WTC11 (cell line): ENCODE data around the gene IL10RB.

Source experiments
- AFF4 ChIP-seq: sonication (generic); formaldehyde crosslinking; IDR thresholded peaks from 2 replicates; pipeline ENCODE4 v1.8.1; 2023; ENCODE audit warnings: mild to moderate bottlenecking, missing genetic modification reagents, borderline replicate concordance
- ATF2 ChIP-seq: sonication (generic); formaldehyde crosslinking; IDR thresholded peaks from 2 replicates; pipeline ENCODE4 v1.8.1; 2022; ENCODE audit warnings: low read depth, missing genetic modification reagents, borderline replicate concordance
- CREM ChIP-seq: sonication (generic); formaldehyde crosslinking; IDR thresholded peaks from 2 replicates; pipeline ENCODE4 v1.8.1; 2022; ENCODE audit warnings: mild to moderate bottlenecking, missing genetic modification reagents, moderate library complexity
- E2F4 ChIP-seq: sonication (generic); formaldehyde crosslinking; IDR thresholded peaks from 2 replicates; pipeline ENCODE4 v1.8.1; 2022; ENCODE audit warnings: low read depth, mild to moderate bottlenecking, moderate library complexity, missing genetic modification reagents, borderline replicate concordance
- ETV6 ChIP-seq: sonication (generic); formaldehyde crosslinking; IDR thresholded peaks from 2 replicates; pipeline ENCODE4 v1.8.1; 2022; ENCODE audit warnings: mild to moderate bottlenecking, missing genetic modification reagents
- FOXJ3 ChIP-seq: sonication (generic); formaldehyde crosslinking; IDR thresholded peaks from 2 replicates; pipeline ENCODE4 v1.9.0; 2021; ENCODE audit warnings: missing genetic modification reagents, mild to moderate bottlenecking, borderline replicate concordance
- JUN ChIP-seq: sonication (generic); formaldehyde crosslinking; IDR thresholded peaks from 2 replicates; pipeline ENCODE4 v1.8.0; 2023; ENCODE audit warnings: mild to moderate bottlenecking, missing genetic modification reagents
- MLX ChIP-seq: sonication (generic); formaldehyde crosslinking; IDR thresholded peaks from 2 replicates; pipeline ENCODE4 v1.8.1; 2023; ENCODE audit warnings: mild to moderate bottlenecking, missing genetic modification reagents, moderate library complexity
- TEAD1 ChIP-seq: sonication (generic); formaldehyde crosslinking; IDR thresholded peaks from 2 replicates; pipeline ENCODE4 v1.8.0; 2022; ENCODE audit warnings: mild to moderate bottlenecking, missing genetic modification reagents
- ZBTB43 ChIP-seq: sonication (generic); formaldehyde crosslinking; IDR thresholded peaks from 2 replicates; pipeline ENCODE4 v1.8.1; 2023; ENCODE audit warnings: mild to moderate bottlenecking, missing genetic modification reagents
- ZNF317 ChIP-seq: sonication (generic); formaldehyde crosslinking; IDR thresholded peaks from 2 replicates; pipeline ENCODE4 v1.8.1; 2023; ENCODE audit warnings: low read depth, mild to moderate bottlenecking, moderate library complexity, missing genetic modification reagents, borderline replicate concordance
- ZNF423 ChIP-seq: fragments of 250-450 bp; sonication (Bioruptor Pico); IDR thresholded peaks from 2 replicates; pipeline ENCODE4 v2.1.2; 2022; ENCODE audit warnings: mild to moderate bottlenecking, moderate library complexity
- TF ChIP-seq, protein P1 (sequence below): fragments of 200-600 bp; IDR thresholded peaks from 2 replicates; pipeline ENCODE4 v1.8.0; 2022; ENCODE audit warnings: antibody characterized with exemption
- TF ChIP-seq, protein P2 (sequence below): sonication (generic); formaldehyde crosslinking; IDR thresholded peaks from 2 replicates; pipeline ENCODE4 v1.8.0; 2022; ENCODE audit warnings: missing genetic modification reagents

DNA sequence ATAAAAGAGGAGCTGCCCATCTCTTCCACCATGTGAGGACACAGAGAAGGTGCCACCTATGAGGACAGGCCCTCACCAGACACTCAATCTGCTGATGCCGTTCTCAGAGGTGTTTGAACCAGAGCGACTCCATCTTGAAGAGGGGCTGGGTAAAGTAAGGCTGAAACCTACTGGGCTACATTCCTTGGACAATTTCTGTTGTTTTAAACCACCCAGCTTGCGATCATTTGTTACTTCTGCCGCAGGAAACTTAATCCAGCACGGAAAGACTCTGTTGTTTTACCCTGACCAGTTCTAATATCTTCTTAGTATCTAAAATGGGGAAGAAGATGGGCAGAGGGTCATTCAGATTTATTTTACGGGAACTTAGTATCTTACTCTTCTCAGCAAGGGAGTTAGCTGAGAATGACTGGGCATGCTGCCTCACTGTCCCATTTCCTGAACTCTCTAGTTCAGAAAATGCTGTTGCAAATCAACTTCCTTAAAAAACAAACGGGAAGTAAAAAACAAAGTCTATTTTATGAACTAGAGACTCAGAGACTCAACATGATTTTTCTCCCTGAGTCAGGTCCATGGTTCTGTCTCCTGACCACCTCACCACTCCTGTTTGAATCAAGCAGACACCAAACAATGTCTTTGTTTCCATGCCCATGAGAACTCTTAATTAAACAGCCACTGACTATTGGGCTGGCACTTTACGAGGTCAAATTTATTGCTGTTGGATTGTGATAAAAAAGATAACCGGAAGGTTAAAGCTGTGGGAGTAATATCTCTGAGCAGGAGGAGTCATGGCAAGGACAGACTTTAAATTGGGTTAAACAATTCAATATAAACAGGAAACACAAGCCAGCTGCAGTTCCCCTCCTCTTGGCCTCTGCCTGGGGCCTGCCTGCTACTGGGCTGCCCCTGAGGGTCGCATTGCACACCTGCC lies 34.8 kb downstream of the IL10RB start:
- TF ChIP-seq, protein P1, sequence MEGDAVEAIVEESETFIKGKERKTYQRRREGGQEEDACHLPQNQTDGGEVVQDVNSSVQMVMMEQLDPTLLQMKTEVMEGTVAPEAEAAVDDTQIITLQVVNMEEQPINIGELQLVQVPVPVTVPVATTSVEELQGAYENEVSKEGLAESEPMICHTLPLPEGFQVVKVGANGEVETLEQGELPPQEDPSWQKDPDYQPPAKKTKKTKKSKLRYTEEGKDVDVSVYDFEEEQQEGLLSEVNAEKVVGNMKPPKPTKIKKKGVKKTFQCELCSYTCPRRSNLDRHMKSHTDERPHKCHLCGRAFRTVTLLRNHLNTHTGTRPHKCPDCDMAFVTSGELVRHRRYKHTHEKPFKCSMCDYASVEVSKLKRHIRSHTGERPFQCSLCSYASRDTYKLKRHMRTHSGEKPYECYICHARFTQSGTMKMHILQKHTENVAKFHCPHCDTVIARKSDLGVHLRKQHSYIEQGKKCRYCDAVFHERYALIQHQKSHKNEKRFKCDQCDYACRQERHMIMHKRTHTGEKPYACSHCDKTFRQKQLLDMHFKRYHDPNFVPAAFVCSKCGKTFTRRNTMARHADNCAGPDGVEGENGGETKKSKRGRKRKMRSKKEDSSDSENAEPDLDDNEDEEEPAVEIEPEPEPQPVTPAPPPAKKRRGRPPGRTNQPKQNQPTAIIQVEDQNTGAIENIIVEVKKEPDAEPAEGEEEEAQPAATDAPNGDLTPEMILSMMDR = no peak
- TF ChIP-seq ZNF423 = no peak
- TF ChIP-seq ETV6 (CRISPR knock-in tag) = no peak
- no peak for TF ChIP-seq MLX
- TF ChIP-seq, protein P2, sequence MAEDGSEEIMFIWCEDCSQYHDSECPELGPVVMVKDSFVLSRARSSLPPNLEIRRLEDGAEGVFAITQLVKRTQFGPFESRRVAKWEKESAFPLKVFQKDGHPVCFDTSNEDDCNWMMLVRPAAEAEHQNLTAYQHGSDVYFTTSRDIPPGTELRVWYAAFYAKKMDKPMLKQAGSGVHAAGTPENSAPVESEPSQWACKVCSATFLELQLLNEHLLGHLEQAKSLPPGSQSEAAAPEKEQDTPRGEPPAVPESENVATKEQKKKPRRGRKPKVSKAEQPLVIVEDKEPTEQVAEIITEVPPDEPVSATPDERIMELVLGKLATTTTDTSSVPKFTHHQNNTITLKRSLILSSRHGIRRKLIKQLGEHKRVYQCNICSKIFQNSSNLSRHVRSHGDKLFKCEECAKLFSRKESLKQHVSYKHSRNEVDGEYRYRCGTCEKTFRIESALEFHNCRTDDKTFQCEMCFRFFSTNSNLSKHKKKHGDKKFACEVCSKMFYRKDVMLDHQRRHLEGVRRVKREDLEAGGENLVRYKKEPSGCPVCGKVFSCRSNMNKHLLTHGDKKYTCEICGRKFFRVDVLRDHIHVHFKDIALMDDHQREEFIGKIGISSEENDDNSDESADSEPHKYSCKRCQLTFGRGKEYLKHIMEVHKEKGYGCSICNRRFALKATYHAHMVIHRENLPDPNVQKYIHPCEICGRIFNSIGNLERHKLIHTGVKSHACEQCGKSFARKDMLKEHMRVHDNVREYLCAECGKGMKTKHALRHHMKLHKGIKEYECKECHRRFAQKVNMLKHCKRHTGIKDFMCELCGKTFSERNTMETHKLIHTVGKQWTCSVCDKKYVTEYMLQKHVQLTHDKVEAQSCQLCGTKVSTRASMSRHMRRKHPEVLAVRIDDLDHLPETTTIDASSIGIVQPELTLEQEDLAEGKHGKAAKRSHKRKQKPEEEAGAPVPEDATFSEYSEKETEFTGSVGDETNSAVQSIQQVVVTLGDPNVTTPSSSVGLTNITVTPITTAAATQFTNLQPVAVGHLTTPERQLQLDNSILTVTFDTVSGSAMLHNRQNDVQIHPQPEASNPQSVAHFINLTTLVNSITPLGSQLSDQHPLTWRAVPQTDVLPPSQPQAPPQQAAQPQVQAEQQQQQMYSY (CRISPR knock-in tag) = no peak
- no peak for TF ChIP-seq TEAD1
- TF ChIP-seq FOXJ3 (CRISPR knock-in tag) = no peak
- TF ChIP-seq ATF2 = no peak
- no peak for TF ChIP-seq CREM
- TF ChIP-seq ZBTB43 (CRISPR knock-in tag) = no peak
- TF ChIP-seq JUN (CRISPR knock-in tag) = no peak
- TF ChIP-seq E2F4 (CRISPR knock-in tag) = no peak
- TF ChIP-seq AFF4 (CRISPR knock-in tag) = no peak
- no peak for TF ChIP-seq ZNF317 (CRISPR knock-in tag)
